ENCODE data around the gene MTHFSD. TPM values are rescaled to one million over a fixed set of nuclear protein-coding genes. Genes with fewer than 3 reads are reported as not detected.

MTHFSD gene
- total RNA-seq, 2 experiments from 2014 or later, result 7.3 to 7.9 TPM

GRCh38 chr16:86572041-86572521 is 17.0 kb upstream of the MTHFSD start:
- Mint-ChIP-seq H3K27me3 (peaks cover 84% of the 10 kb centered on the region), H3K4me1 (ENCODE audit: low read depth) (peaks cover 13% of the 10 kb centered on the region), H3K36me3 (ENCODE audit: low read depth) (no peaks in the 10 kb centered on the region), H3K9me3 (no peaks in the 10 kb centered on the region), H3K4me3 (no peak overlapping the region), H3K27ac (no peak overlapping the region)
- ChIA-PET POLR2A (no interaction called here), CTCF (no interaction called here)
- no peak overlapping the region for H3K27ac ChIP-seq (ENCODE audit: low read depth in 1 of 2, low read length in 2 of 2)
- ATAC-seq (ENCODE audit: poor library complexity) (no peak), DNase-seq (no peak)
- no peaks in the 10 kb centered on the region for H3K36me3 ChIP-seq (ENCODE audit: insufficient read depth, low read length)
- H3K27me3 ChIP-seq (ENCODE audit: control insufficient read depth in 1 of 2, insufficient read depth in 2 of 2, low read length in 2 of 2), result peaks cover 61 to 74% of the 10 kb centered on the region in 2 experiments
- no peak overlapping the region for H3K4me3 ChIP-seq (ENCODE audit: low read length)
- peaks cover 19% of the 10 kb centered on the region for H3K4me1 ChIP-seq (ENCODE audit: insufficient read depth, low read length)
- intact Hi-C loops (cut with DNase I, micrococcal nuclease), result no loop called here
- H3K9me3 ChIP-seq (ENCODE audit: control insufficient read depth in 1 of 2, insufficient read depth in 1 of 2, low read length in 2 of 2), result peaks cover 0 to 6% of the 10 kb centered on the region in 2 experiments
- no peak for TF ChIP-seq CTCF (IDR thresholded peaks at IDR 0.05)

GRCh38 chr16:86571530-86571915 is 16.5 kb upstream of the MTHFSD start:
- ChIA-PET POLR2A (no interaction called here), CTCF (no interaction called here)
- peaks cover 83% of the 10 kb centered on the region for H3K27me3 Mint-ChIP-seq
- TF ChIP-seq CTCF (IDR thresholded peaks at IDR 0.05), result no peak
- intact Hi-C loops (cut with DNase I, micrococcal nuclease), result no loop called here
- H3K36me3 Mint-ChIP-seq (ENCODE audit: low read depth), result no peaks in the 10 kb centered on the region
- Histone ChIP-seq H3K27me3 (ENCODE audit: control insufficient read depth in 1 of 2, insufficient read depth in 2 of 2, low read length in 2 of 2) (peaks cover 58 to 71% of the 10 kb centered on the region in 2 experiments), H3K27ac (ENCODE audit: low read depth in 1 of 2, low read length in 2 of 2) (no peak overlapping the region), H3K9me3 (ENCODE audit: control insufficient read depth in 1 of 2, insufficient read depth in 1 of 2, low read length in 2 of 2) (peaks cover 0 to 4% of the 10 kb centered on the region in 2 experiments), H3K4me1 (ENCODE audit: insufficient read depth, low read length) (peaks cover 19% of the 10 kb centered on the region), H3K4me3 (ENCODE audit: low read length) (no peak overlapping the region), H3K36me3 (ENCODE audit: insufficient read depth, low read length) (no peaks in the 10 kb centered on the region)
- H3K4me3 Mint-ChIP-seq, result no peak overlapping the region
- no peaks in the 10 kb centered on the region for H3K9me3 Mint-ChIP-seq
- ATAC-seq (ENCODE audit: poor library complexity), result no peak
- no peak for DNase-seq
- H3K27ac Mint-ChIP-seq, result no peak overlapping the region
- H3K4me1 Mint-ChIP-seq (ENCODE audit: low read depth), result peaks cover 13% of the 10 kb centered on the region

- no peak for TF ChIP-seq CTCF (IDR thresholded peaks at IDR 0.05)
- peaks cover 19% of the 10 kb centered on the region for H3K4me1 ChIP-seq (ENCODE audit: insufficient read depth, low read length)
- DNase-seq (no peak), ATAC-seq (ENCODE audit: poor library complexity) (no peak)
- H3K27ac Mint-ChIP-seq, result no peak overlapping the region
- no peaks in the 10 kb centered on the region for H3K36me3 ChIP-seq (ENCODE audit: insufficient read depth, low read length)
- H3K36me3 Mint-ChIP-seq (ENCODE audit: low read depth), result no peaks in the 10 kb centered on the region
- intact Hi-C loops (cut with DNase I, micrococcal nuclease), result no loop called here
- H3K4me1 Mint-ChIP-seq (ENCODE audit: low read depth), result peaks cover 7% of the 10 kb centered on the region
- H3K9me3 ChIP-seq (ENCODE audit: control insufficient read depth in 1 of 2, insufficient read depth in 1 of 2, low read length in 2 of 2), result peaks cover 0 to 2% of the 10 kb centered on the region in 2 experiments
- POLR2A ChIA-PET, result no interaction called here
- no peaks in the 10 kb centered on the region for H3K9me3 Mint-ChIP-seq
- no peak overlapping the region for H3K27ac ChIP-seq (ENCODE audit: low read depth in 1 of 2, low read length in 2 of 2)
- CTCF ChIA-PET, result no interaction called here
- no peak overlapping the region for H3K4me3 Mint-ChIP-seq
- peaks cover 83% of the 10 kb centered on the region for H3K27me3 Mint-ChIP-seq
- H3K4me3 ChIP-seq (ENCODE audit: low read length), result no peak overlapping the region
- H3K27me3 ChIP-seq (ENCODE audit: control insufficient read depth in 1 of 2, insufficient read depth in 2 of 2, low read length in 2 of 2), result peaks cover 60 to 71% of the 10 kb centered on the region in 2 experiments
Observed at GRCh38 chr16:86570558-86571529, 15.8 kb upstream of the MTHFSD start.
